Activated gamma-delta T cell treated with Interleukin-2 at 50 U/mL for 16 hours (primary cell): ENCODE measurements around the gene AUH.

Experiments used
- DNase-seq: peaks from one replicate; pipeline ENCODE4 v3.0.0-alpha.2; 2020

Gene AUH

DNA sequence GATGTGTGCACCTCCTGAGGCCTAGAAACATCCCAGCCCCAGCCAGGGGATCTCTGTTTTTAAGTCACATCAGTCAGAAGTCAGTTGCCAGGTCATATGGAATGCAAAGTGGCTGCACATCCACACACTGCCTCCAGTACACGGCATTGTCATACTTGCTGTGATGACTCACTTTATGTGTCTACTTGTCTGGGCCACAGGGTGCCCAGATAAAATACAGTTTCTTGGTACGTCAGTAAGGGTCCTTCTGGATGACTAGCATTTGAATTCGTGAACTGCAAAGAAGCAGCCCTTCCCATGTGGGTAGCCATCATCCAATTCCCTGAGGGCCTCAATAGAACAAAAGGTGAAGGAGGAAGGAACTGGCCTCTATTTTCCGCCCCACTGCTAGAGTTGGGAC lies 27.7 kb downstream of the AUH start:
- DNase-seq = no peak

DNA sequence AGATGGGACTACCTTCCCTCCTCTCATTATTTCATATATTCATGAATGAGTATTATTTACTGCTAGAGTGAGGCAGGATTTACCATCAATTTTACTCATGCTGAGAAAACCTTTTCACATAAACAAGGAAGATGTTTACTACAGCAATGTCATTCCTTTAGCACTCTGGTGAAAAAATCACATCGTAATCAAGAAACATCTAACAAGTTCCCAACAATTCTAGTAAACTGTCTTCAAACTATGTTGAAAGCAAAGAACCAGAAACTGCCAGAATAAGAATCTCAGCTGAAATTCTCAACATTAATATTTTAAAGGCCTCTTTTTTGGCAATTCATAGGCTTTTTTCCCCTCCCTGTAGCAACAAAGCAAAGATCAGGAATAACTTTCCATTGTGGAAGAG lies 28.2 kb downstream of the AUH start:
- DNase-seq = no peak

- no peak for DNase-seq
Observed at GRCh38 chr9:91332546-91333231, 29.0 kb downstream of the AUH start.

DNA sequence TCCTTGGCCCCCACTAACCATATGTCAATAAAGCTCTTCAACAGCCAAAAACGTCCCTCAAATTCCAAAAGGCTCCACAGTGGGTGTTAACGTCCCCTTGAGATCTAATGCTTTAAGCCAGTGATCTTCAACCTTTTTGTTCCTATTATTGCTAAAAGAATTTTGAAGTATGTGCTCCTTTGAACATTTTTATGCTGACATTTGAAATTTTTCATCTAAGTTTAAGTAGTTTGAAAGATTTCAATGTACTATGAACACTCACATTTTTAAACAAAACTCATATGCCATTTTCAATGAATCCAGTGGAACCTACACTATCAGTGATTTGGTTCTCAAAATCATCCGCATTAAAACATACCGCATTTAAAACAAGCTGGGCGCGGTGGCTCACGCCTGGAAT lies 29.9 kb downstream of the AUH start:
- DNase-seq = no peak

- no peak for DNase-seq
Observed at GRCh38 chr9:91328186-91328585, 33.5 kb downstream of the AUH start.

DNA sequence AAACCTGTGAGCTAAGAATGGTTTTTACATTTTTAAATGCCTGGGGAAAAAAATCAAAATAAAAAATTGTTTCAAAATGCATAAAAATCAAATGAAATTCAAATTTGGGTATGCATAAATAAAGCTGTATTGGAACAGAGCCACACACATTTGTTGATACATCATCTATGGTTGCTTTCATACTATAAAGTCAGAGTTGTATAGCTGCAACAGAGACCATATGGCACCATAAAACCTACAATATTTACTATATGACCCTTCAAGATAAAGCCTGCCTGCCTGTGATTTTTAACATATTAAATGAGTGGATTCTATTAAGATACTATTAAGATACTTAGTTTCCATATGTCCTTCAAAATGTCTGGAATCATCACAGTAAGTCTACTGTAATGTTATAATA lies 40.0 kb downstream of the AUH start:
- DNase-seq = no peak

- no peak for DNase-seq
Observed at GRCh38 chr9:91320299-91320698, 41.4 kb downstream of the AUH start.

GRCh38 chr9:91316093-91316492 lies 45.6 kb downstream of the AUH start:
- no peak for DNase-seq

DNA sequence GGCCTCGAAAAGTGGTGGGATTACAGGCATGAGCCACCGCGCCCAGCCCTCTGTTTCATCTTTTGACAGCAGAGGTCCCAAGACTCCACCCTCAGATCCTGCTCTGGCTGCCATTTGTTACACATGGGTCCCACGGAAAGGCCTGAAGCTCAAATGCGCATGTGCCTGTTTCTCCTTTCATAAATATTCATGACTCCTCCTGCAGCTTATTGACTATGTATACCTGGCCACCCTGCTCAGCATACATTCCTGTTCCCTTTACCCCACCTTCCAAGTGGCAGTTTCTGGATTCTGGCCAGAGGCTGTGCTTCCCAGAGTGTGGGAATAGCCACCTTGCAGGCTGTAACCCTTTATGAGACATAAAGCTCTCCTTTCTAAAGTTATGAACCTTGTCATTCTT lies 46.5 kb downstream of the AUH start:
- no peak for DNase-seq

DNA sequence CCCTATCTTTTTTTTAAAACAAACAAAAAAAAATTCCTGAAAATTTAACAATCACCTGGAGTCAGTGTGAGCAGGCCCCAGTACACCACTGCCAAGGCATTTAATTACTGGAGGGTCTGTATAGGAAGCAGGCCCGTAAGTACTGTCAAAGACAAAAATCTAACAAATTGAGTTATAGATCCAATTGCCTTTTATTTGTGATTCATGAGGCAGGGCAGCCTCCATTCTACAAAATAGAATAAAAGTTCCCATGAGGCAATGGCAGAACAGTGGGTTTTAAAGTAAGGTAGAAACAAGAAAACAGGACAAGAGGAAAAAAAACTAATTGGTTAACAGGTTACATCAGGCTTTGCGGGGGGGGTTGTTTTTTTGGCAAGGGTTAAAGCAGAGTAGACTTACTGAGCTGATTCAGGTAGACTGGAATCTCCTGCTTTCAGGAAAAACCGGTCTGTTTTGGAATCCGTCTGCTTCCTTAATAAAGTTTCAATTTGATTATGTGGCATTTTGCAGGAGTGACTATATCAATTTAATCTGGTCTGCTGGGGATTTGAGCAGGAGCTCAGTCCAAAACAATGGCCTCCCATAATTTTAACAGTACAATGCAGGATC lies 48.9 kb downstream of the AUH start:
- no peak for DNase-seq

DNA sequence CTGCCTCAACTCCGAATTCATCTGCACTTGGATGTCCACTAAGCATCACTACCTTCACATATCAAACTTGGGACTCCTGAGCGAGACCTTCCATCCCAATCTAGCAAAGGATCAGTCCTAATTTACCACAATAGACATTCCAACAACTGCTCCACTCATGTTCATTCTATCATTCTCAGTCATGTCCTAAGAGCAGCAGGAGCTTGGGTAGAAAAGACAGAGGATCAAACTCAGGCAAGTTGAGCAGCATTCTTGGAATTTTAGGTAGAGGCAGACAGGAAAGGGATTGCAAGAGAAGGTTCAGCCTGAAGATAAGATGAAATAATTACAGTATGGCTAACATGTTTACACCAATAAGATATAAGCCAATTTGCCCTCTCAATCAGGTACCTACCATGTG lies 51.7 kb downstream of the AUH start:
- DNase-seq = no peak

- no peak for DNase-seq
Observed at GRCh38 chr9:91308191-91308590, 53.5 kb downstream of the AUH start.

DNA sequence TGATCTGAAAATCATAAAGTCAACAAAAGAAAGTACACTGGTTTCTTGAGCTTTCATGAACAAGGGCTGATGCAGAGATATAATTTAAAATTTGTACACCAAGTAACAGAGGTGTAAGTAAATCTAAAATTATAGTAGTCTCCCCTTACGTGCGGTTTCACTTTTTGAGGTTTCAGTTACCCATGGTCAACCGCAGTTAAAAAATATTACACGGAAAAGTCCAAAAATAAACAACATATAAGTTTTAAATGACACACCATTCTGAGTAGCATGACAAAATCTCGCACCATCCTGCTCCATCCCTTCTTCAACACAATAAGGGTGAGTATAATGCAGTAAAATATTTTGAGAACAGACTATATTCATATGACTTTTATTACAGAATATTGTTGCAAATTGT lies 54.4 kb downstream of the AUH start:
- no peak for DNase-seq

DNA sequence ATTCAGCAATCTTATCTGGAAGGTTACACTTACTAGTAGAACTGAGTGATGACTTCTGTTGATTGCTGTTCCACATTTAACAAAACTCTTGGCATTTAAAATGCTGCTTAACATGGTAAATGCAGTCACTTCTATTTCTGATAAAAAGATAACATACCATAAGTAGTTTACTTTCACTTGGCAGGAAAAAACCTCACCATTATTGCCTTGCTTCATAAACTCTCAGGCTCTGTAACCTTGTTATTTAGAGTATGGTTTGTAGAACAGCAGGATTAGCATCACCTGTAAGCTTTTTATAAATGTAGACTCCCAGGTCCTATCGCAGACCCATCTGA lies 55.5 kb downstream of the AUH start:
- no peak for DNase-seq

- DNase-seq = no peak
Observed at GRCh38 chr9:91305596-91306295, 56.0 kb downstream of the AUH start.

- no peak for DNase-seq
Observed at GRCh38 chr9:91303741-91304415, 57.8 kb downstream of the AUH start.

DNA sequence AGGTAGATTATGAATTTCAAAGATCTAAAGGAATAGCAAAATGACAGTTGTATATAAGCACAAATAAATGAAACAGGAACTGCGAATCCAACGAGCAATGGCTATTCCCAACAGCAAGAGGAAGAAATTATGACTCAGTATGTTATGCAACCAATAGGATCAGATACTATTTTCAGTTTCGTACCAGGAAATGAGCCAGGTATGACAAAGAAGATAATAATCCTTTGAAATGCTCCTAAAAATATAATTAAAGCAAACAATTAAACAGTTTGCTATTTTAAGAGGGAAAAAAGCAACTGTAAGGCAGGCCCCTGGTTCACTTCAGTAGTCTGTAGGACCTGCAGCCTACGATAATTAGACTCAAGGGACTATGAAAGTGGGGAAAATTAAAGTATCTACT lies 58.9 kb downstream of the AUH start:
- no peak for DNase-seq

DNA sequence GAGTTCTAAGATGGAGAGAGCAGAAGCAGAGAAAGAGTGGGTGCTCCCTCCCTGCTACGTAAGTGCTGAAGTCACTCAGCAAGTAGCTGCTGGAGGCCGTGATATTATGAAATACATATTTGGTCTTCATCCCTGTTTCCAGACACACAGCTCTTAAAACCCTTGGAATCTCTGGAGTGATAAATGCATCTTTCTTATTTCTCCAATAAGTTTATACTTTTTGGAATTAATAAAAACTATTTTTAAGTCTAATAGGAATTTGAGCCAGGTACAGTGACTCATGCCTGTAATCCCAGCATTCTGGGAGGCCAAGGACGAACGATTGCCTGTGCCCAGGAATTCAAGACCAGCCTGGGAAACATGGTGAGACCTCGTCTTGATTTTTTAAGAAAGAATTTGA lies 60.6 kb downstream of the AUH start:
- no peak for DNase-seq

GRCh38 chr9:91298311-91298710 lies 63.4 kb downstream of the AUH start:
- DNase-seq = no peak

DNA sequence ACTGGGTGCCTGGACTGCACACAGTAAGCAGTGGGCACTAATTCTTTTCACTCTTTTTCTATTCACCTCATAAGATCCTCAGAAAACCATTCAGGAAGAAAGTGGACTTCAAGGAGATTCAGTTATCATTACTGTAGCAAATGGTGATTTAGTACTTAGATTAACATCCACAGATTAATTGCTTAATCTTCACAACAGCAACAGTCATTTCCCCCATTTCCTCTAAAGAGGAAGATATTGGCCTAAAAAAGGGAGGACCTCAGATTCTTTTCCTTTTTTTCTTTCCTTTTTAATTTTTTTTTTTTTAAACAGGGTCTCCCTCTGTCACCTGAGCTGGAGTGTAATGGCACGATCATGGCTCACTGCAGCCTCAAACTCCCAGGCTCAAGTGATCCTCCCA lies 64.4 kb downstream of the AUH start:
- DNase-seq = no peak

DNA sequence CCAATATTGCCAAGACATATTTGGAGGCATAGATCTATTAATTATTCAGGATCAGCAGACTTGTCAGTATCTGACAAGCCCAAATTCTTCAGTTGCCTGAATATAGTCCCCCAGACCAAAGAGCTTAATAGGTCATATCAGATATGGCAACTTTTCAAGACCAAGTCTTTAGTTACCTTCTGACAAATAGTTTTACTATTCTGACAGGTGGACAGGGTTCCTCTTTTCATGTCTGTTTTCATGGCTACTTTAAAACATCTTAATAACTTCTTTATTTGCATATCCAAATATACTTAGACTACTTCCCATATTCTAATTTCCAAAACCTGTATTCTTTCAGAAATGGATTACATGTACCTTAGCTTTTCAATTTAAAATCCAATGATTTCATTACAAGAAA lies 65.4 kb downstream of the AUH start:
- no peak for DNase-seq

DNA sequence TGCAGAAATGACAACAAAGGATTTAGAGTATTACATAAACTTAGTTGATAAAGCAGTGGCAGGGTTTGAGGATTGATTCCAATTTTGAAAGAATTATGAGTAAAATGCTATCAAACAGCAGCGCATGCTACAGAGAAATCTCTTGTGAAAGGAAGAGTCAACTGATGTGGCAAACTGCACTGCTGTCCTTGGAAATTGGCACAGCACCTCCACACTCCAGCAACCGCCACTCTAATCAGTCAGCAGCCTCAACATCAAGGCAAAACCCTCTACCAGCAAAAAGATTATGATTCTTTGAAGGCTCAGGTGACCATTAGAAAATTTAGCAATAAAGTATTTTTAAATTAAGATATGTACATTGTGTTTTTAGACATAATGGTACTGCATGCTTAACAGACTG lies 66.4 kb downstream of the AUH start:
- no peak for DNase-seq

DNA sequence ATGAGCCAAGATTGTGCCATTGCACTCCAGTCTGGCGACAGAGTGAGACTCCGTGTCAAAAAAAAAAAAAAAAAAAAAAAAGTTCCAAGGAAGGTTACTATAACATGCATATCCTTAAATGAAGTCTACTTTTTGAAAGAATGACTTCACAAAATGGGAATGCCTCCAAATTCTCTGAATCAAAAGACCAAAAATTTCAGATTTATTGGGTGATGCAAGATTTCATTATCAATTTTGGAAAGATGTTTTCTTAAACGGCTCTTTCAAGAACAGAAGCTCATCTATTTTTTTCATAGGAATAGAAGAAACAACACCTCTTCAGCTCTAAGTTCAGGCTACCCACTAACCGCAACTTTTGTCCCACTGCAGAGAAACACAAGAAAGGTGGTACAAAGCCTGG lies 69.9 kb downstream of the AUH start:
- no peak for DNase-seq

- DNase-seq = no peak
Observed at GRCh38 chr9:91289244-91289643, 72.5 kb downstream of the AUH start.
